ENCODE measurements around the gene IFI30.
"Not testable (repeated sequence)": the region's sequence is repeated elsewhere in the genome, so short reads cannot be mapped to it uniquely, and the experiment has no call there.

The IFI30 gene

GRCh38 chr19:18209912-18210311 lies 36.3 kb downstream of the IFI30 start:
- H3K27me3 ChIP-seq (replicated peaks in 2 of 5; ENCODE audit: control insufficient read depth in 4 of 5, insufficient read depth in 5 of 5, low read length in 4 of 5); H3K27ac ChIP-seq (ENCODE audit: insufficient read depth in 1 of 2, low read depth in 1 of 2, low read length in 2 of 2, poor library complexity in 1 of 2, severe bottlenecking in 2 of 2); DNase-seq; H3K4me3 ChIP-seq (ENCODE audit: control insufficient read depth in 1 of 7, extremely low read depth in 1 of 7, insufficient read depth in 4 of 7, low read depth in 2 of 7, low read length in 6 of 7); H3K36me3 ChIP-seq (ENCODE audit: control insufficient read depth in 4 of 4, insufficient read depth in 4 of 4, low read length in 3 of 4); H3K9me3 ChIP-seq (ENCODE audit: control extremely low read depth in 1 of 5, control insufficient read depth in 4 of 5, insufficient read depth in 2 of 5, low read depth in 1 of 5, low read length in 4 of 5): not testable (repeated sequence)
- H3K4me1 ChIP-seq (ENCODE audit: control extremely low read depth in 1 of 4, control insufficient read depth in 4 of 4, insufficient read depth in 4 of 4, low read length in 3 of 4) = peaks cover 0 to 12% (median 10%) of the 10 kb centered on the region in 4 experiments
- POLR2A ChIA-PET = interaction anchor here (0.7 kb wide), 1 partner anchor 147 kb away, joined by 5 read pairs; no protein-coding TSS in a partner anchor
- CTCF ChIA-PET = interaction anchor here (0.7 to 7.1 kb wide), 10 partner anchors 10 to 71 kb away, joined by 3 to 139 read pairs (median 4); a partner anchor contains a TSS
- 87% methylated on average over 2 of the region's 5 CpGs for WGBS (ENCODE audit: insufficient coverage)

GRCh38 chr19:18211683-18212082 lies 38.1 kb downstream of the IFI30 start:
- ChIA-PET POLR2A (no interaction called here), CTCF (interaction anchor here (1.0 to 1.9 kb wide), 3 partner anchors 20 to 42 kb away, joined by 4 to 8 read pairs (median 5); no protein-coding TSS in a partner anchor)
- H3K36me3 ChIP-seq (ENCODE audit: control insufficient read depth in 4 of 4, insufficient read depth in 4 of 4, low read length in 3 of 4) = no peaks in the 10 kb centered on the region
- H3K27ac ChIP-seq (ENCODE audit: insufficient read depth in 1 of 2, low read depth in 1 of 2, low read length in 2 of 2, poor library complexity in 1 of 2, severe bottlenecking in 2 of 2) = no peak overlapping the region
- WGBS (ENCODE audit: insufficient coverage) = 83% methylated on average over 13 of the region's 14 CpGs
- H3K9me3 ChIP-seq (ENCODE audit: control extremely low read depth in 1 of 5, control insufficient read depth in 4 of 5, insufficient read depth in 2 of 5, low read depth in 1 of 5, low read length in 4 of 5) = no peaks in the 10 kb centered on the region
- no peak for DNase-seq
- H3K27me3 ChIP-seq (replicated peaks in 2 of 5; ENCODE audit: control insufficient read depth in 4 of 5, insufficient read depth in 5 of 5, low read length in 4 of 5) = peaks cover 0 to 7% (median 2%) of the 10 kb centered on the region in 5 experiments
- H3K4me3 ChIP-seq (ENCODE audit: control insufficient read depth in 1 of 7, extremely low read depth in 1 of 7, insufficient read depth in 4 of 7, low read depth in 2 of 7, low read length in 6 of 7) = no peak overlapping the region
- peaks cover 0 to 1% (median 0%) of the 10 kb centered on the region in 4 experiments for H3K4me1 ChIP-seq (ENCODE audit: control extremely low read depth in 1 of 4, control insufficient read depth in 4 of 4, insufficient read depth in 4 of 4, low read length in 3 of 4)

- Histone ChIP-seq H3K36me3 (ENCODE audit: control insufficient read depth in 4 of 4, insufficient read depth in 4 of 4, low read length in 3 of 4) (no peaks in the 10 kb centered on the region), H3K9me3 (ENCODE audit: control extremely low read depth in 1 of 5, control insufficient read depth in 4 of 5, insufficient read depth in 2 of 5, low read depth in 1 of 5, low read length in 4 of 5) (no peaks in the 10 kb centered on the region), H3K4me3 (ENCODE audit: control insufficient read depth in 1 of 7, extremely low read depth in 1 of 7, insufficient read depth in 4 of 7, low read depth in 2 of 7, low read length in 6 of 7) (no peak overlapping the region), H3K27ac (ENCODE audit: insufficient read depth in 1 of 2, low read depth in 1 of 2, low read length in 2 of 2, poor library complexity in 1 of 2, severe bottlenecking in 2 of 2) (no peak overlapping the region), H3K4me1 (ENCODE audit: control extremely low read depth in 1 of 4, control insufficient read depth in 4 of 4, insufficient read depth in 4 of 4, low read length in 3 of 4) (no peaks in the 10 kb centered on the region), H3K27me3 (replicated peaks in 2 of 5; ENCODE audit: control insufficient read depth in 4 of 5, insufficient read depth in 5 of 5, low read length in 4 of 5) (peaks cover 0 to 9% (median 5%) of the 10 kb centered on the region in 5 experiments)
- ChIA-PET CTCF (interaction anchor here (0.6 to 1.3 kb wide), 5 partner anchors 10 to 609 kb away, joined by 3 to 5 read pairs (median 3); no protein-coding TSS in a partner anchor), POLR2A (no interaction called here)
- WGBS (ENCODE audit: insufficient coverage) = 61% methylated on average over 3 of the region's 7 CpGs
- peak in 1 of 3 donors; percentile 59 for DNase-seq
Measured at GRCh38 chr19:18214779-18215433, 41.3 kb downstream of the IFI30 start.

GRCh38 chr19:18216789-18217188 lies 43.2 kb downstream of the IFI30 start:
- H3K9me3 ChIP-seq (ENCODE audit: control extremely low read depth in 1 of 5, control insufficient read depth in 4 of 5, insufficient read depth in 2 of 5, low read depth in 1 of 5, low read length in 4 of 5) = no peaks in the 10 kb centered on the region
- POLR2A ChIA-PET = no interaction called here
- CTCF ChIA-PET = interaction anchor here (0.6 to 1.1 kb wide), 3 partner anchors 11 to 72 kb away, joined by 3 to 4 read pairs (median 4); no protein-coding TSS in a partner anchor
- H3K27ac ChIP-seq (ENCODE audit: insufficient read depth in 1 of 2, low read depth in 1 of 2, low read length in 2 of 2, poor library complexity in 1 of 2, severe bottlenecking in 2 of 2) = no peak overlapping the region
- no peaks in the 10 kb centered on the region for H3K4me1 ChIP-seq (ENCODE audit: control extremely low read depth in 1 of 4, control insufficient read depth in 4 of 4, insufficient read depth in 4 of 4, low read length in 3 of 4)
- H3K36me3 ChIP-seq (ENCODE audit: control insufficient read depth in 4 of 4, insufficient read depth in 4 of 4, low read length in 3 of 4) = no peaks in the 10 kb centered on the region
- H3K4me3 ChIP-seq (ENCODE audit: control insufficient read depth in 1 of 7, extremely low read depth in 1 of 7, insufficient read depth in 4 of 7, low read depth in 2 of 7, low read length in 6 of 7) = no peak overlapping the region
- 93% methylated on average over 8 of the region's 8 CpGs for WGBS (ENCODE audit: insufficient coverage)
- H3K27me3 ChIP-seq (replicated peaks in 2 of 5; ENCODE audit: control insufficient read depth in 4 of 5, insufficient read depth in 5 of 5, low read length in 4 of 5) = peaks cover 0 to 19% (median 9%) of the 10 kb centered on the region in 5 experiments
- no peak for DNase-seq

GRCh38 chr19:18218159-18218558 lies 44.5 kb downstream of the IFI30 start:
- H3K4me1 ChIP-seq (ENCODE audit: control extremely low read depth in 1 of 4, control insufficient read depth in 4 of 4, insufficient read depth in 4 of 4, low read length in 3 of 4) = no peaks in the 10 kb centered on the region
- POLR2A ChIA-PET = no interaction called here
- no peaks in the 10 kb centered on the region for H3K36me3 ChIP-seq (ENCODE audit: control insufficient read depth in 4 of 4, insufficient read depth in 4 of 4, low read length in 3 of 4)
- H3K27me3 ChIP-seq (replicated peaks in 2 of 5; ENCODE audit: control insufficient read depth in 4 of 5, insufficient read depth in 5 of 5, low read length in 4 of 5) = peaks cover 0 to 25% (median 13%) of the 10 kb centered on the region in 5 experiments
- 91% methylated on average over 17 of the region's 17 CpGs for WGBS (ENCODE audit: insufficient coverage)
- H3K27ac ChIP-seq (ENCODE audit: insufficient read depth in 1 of 2, low read depth in 1 of 2, low read length in 2 of 2, poor library complexity in 1 of 2, severe bottlenecking in 2 of 2) = no peak overlapping the region
- CTCF ChIA-PET = interaction anchor here (0.6 kb wide), 1 partner anchor 460 kb away, joined by 3 read pairs; no protein-coding TSS in a partner anchor
- no peak overlapping the region for H3K4me3 ChIP-seq (ENCODE audit: control insufficient read depth in 1 of 7, extremely low read depth in 1 of 7, insufficient read depth in 4 of 7, low read depth in 2 of 7, low read length in 6 of 7)
- DNase-seq = no peak
- H3K9me3 ChIP-seq (ENCODE audit: control extremely low read depth in 1 of 5, control insufficient read depth in 4 of 5, insufficient read depth in 2 of 5, low read depth in 1 of 5, low read length in 4 of 5) = no peaks in the 10 kb centered on the region

GRCh38 chr19:18218600-18218999 lies 45.0 kb downstream of the IFI30 start:
- CTCF ChIA-PET = interaction anchor here (0.6 to 1.6 kb wide), 4 partner anchors 10 to 460 kb away, joined by 3 to 5 read pairs (median 3); no protein-coding TSS in a partner anchor
- no peak for DNase-seq
- H3K27ac ChIP-seq (ENCODE audit: insufficient read depth in 1 of 2, low read depth in 1 of 2, low read length in 2 of 2, poor library complexity in 1 of 2, severe bottlenecking in 2 of 2) = no peak overlapping the region
- H3K4me3 ChIP-seq (ENCODE audit: control insufficient read depth in 1 of 7, extremely low read depth in 1 of 7, insufficient read depth in 4 of 7, low read depth in 2 of 7, low read length in 6 of 7) = no peak overlapping the region
- no peaks in the 10 kb centered on the region for H3K9me3 ChIP-seq (ENCODE audit: control extremely low read depth in 1 of 5, control insufficient read depth in 4 of 5, insufficient read depth in 2 of 5, low read depth in 1 of 5, low read length in 4 of 5)
- no peaks in the 10 kb centered on the region for H3K36me3 ChIP-seq (ENCODE audit: control insufficient read depth in 4 of 4, insufficient read depth in 4 of 4, low read length in 3 of 4)
- H3K27me3 ChIP-seq (replicated peaks in 2 of 5; ENCODE audit: control insufficient read depth in 4 of 5, insufficient read depth in 5 of 5, low read length in 4 of 5) = peaks cover 0 to 27% (median 13%) of the 10 kb centered on the region in 5 experiments
- H3K4me1 ChIP-seq (ENCODE audit: control extremely low read depth in 1 of 4, control insufficient read depth in 4 of 4, insufficient read depth in 4 of 4, low read length in 3 of 4) = no peaks in the 10 kb centered on the region
- WGBS (ENCODE audit: insufficient coverage) = no CpG with 5 or more reads among the region's 3 CpGs
- POLR2A ChIA-PET = no interaction called here

Measured in common myeloid progenitor, CD34-positive (primary cell).